ENCODE data around the gene ANTXR1.

ANTXR1 gene

DNA sequence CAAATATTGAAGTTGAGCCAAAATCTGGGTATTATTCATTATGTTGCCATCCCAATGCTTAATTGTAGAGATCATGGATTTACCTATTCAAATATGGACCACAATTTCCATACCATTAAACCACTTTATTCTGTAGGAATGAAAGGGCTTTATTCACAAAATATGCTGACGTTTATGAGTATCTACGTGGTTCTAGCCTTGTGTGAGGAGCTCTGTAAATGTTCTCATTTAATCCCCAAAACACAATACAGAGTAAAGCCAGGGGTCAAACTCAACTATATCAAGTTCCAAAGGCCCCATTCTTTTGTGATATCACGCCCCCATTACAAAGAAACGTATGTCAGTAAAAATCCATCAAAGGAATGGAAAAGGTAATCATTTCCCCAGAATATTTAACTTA, 61.9 kb downstream of the ANTXR1 start:
- no peak for DNase-seq (ENCODE audit: low spot score)

DNA sequence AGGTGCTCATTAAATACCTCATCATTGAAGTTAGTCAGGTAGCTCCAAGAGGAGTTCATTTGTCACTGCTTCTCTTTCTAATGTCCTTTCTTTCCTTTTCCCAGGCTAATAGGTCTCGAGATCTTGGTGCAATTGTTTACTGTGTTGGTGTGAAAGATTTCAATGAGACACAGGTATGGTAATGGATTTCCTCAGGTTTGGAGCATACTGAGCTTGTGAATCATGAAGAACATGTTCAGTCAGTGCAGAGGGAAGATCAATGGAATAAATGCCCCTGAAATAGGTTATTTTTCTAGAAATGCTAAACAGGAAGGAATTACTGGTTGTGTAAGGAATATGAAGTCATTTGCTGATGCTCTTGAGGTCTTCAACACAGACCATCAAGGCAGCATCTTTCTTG, 62.5 kb downstream of the ANTXR1 start:
- no peak for DNase-seq (ENCODE audit: low spot score)

DNA sequence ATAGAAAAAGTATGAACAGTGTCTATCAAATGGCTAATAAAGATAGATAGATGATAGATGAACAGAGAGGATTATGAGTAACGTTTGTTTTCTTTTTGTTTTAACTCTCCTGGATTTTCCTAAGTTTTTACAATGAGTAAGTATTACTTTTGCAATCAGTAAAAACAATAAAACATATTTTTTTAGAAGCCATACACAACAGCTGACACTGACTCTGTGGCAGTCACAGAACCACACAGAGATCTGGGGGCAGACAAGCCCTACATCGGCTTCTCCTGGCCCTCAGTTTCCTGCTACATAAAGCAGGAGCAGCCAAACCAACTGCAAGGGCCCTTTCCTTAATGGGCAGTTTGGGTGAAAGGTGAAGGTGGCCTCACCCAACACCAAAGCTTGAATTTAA, 63.6 kb downstream of the ANTXR1 start:
- DNase-seq (ENCODE audit: low spot score), result no peak

DNA sequence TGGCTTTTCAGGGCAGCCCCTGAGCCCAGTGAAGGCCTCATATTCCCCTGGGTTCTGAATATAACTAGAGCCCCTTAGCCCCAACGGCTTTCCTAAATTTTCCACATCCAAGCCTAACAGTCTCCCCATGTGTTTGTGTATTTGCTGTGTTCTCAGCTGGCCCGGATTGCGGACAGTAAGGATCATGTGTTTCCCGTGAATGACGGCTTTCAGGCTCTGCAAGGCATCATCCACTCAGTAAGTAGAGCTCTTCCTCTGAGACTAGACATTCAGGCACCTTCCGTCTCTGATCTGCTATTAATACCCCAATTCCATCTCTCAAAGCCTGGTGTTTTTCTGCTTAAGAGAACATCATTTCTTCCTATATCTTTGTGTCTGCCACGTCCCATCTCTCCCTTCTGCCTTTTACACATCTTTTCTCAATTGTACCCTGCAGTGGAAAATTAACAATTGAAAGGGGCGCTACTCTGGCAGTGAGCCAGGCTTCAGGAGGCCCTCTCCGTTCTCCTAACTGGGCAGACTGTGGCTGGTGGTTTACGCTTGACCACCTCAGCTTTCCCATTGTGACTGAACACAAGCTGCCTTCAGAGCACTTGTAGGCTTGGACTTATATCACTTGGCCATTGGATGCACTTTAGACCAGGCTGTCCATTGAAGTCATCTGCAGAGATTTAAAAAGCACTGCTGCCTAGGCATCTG, 64.4 kb downstream of the ANTXR1 start:
- no peak for DNase-seq (ENCODE audit: low spot score)

DNA sequence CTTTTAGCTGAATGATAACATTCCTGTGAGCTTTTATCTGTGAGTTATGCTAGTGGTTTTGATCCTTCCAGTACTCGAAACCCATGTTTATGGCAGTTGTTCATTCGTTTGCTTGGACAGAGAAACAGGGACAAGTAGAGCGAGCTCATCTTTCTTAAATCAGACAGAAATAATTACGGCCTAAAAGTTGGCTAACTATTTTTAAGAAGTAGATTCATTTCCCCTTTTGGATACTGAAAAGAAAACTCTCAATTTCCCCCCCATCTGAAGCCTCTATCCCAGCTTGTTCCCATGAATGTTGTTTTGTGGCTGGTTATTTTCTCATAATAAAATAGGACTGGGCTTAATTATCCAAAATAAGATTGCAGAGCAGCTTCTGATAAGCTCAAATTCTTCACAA, 67.1 kb downstream of the ANTXR1 start:
- no peak for DNase-seq (ENCODE audit: low spot score)

DNA sequence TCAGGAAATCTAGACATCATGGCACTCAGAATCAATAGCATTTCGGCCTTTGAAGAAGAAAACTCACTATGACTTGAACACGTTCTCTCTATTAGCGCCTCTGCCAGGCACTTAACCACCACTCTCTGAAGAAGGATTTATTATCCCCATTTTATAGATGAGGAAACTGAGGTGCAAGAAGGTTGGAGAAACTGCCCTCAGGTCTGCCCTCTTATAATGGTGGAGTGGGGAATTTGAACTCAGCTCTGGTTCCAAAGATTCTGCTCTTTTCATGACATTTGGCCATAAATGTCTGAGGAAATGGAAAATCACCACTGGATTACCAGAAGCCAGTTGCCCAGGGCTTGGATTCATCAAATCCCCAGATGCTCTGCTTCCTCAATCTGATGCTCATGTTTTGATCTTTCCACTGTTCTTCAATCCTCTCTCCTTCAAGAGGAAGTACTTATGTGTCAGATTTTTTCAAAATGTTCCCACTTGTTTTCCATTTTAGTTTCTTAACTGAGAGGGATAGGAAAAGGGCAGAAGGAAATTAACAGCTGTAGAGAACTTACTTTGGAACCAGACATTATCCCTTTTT, 68.1 kb downstream of the ANTXR1 start:
- no peak for DNase-seq (ENCODE audit: low spot score)

DNA sequence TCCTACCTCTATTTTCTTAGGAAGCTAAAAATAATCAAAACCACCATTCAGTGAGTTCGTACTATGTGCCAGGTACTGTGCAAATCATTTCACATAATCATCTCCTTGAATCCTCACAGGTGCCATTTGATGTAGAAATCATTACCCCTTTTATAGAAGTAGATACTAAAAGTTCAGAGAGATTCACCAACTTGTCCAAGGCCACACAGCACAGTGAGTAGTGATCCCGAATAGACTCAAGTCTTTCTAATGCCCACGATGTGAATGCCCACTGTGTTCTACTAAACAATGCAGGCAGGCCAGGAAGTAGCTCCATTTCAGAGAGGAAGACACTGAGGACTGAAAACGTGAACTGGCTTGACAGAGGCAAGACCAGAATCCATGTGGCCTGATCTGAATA, 68.8 kb downstream of the ANTXR1 start:
- no peak for DNase-seq (ENCODE audit: low spot score)

DNA sequence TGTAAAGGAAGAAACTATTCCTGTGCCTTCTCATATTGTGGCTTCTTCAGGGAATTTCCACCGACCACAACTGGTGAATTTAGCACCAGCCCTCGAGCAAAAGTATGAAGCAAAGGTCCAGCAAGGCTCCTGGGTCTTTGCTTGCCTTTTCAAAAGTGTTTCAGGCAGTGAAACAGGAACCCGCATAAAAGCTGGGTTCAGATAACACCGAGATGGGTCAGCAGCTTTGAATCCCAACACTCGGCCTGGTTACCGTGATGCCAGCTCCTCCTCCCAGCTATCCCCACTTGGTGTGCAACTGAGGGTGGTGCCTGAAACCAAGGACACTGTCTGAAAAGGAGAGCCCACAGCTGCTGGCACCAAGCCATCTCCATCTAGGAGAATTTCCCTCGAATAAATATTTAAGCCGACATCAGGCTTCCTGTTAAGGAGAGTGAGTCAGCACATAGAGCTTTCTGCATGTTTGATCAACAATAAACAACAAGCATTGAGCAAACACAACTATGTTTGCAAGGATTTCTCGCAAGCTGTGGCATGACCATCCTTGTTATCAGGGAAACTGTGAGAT, 69.5 kb downstream of the ANTXR1 start:
- DNase-seq (ENCODE audit: low spot score), result no peak

DNA sequence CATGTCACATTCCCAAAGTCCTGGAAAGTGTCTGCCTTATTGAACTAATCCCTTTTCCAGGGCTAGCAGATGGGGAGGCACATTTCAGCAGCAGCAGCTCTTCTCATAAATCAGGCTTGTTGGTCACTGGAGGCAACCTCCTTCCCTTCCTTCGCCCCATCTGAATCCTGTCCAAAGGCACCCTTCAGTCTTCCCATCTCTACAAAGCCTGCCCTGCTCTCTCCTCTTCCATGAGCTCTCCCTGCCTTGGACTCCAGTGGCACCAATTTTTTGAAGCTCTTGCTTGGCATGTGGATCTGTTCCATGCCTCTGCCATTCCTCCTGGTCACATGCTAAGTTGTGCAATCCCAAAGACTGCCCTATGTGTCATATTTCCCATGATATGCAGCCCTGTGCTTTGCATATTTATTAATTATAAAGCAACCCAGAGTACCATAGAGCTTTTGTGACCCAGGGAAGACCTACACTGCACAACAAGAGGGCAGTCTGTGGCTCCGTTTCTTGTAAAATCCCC, 70.3 kb downstream of the ANTXR1 start:
- DNase-seq (ENCODE audit: low spot score), result no peak

DNA sequence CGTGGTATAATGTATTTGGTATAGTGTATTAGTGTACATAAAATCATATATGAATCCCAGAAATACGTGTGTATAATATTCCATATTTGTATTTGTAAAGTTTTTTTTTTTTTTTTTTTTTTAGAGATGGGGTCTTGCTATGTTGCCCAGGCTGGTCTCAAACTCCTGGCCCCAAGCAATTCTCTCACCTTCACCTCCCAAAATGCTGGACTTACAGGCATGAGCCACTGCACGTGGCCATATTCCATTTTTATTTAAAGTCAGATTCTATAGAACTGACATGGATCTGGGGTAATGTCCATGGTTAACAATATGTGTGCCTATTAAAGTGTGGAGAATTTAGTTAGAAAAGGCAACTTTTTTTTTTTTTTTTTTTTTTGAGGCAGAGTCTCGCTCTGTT, 71.5 kb downstream of the ANTXR1 start:
- no peak for DNase-seq (ENCODE audit: low spot score)

DNA sequence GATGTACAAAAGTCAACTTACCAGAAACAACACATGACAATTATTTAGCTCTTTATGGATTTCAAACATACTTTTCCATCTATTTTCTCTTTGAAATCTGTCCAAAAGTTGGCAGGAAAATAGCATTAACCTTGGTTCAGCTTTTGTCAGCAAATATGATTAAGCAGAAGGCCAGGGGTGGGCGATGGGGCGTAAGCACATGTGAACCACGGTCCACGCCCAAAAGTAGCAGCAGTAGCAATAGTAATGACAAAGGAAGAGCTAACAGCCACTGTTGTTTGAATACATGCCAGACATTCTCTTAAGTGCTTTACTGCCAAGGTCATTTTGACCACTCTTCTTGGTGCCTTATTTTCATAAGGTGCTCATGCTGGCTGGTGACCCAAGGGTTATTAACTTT, 73.5 kb downstream of the ANTXR1 start:
- DNase-seq (ENCODE audit: low spot score), result no peak

DNA sequence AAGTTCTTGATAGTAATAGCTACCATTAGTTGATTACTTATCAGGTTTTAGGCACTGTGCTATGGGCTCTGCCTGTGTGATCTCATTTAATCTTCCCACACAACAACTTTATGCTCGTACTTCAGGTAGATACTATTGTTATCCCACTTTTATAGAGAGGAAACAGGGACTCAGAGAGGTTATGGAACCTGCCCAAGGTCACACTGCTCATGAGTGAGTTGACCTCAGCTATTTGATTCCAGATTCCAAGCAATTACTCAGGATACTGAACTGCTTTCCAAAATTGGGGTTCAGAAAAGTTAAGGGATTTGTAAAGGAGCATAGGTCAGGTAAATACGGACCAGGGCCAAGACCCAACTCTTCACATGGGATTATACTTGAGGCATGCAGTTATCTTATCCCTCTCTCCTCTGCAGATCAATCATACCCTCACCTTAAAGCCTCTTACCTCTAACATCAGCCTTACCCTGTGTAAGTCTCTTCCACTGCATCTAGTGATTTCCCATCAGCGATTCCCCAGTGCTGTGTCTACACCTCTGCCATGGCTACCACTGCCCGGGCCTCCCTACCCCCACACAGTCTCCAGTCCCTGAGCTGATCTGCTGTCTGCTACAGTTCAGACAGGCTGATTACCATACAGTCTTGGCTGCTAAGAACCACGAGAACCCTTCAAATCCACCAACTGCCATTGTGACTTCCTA, 74.4 kb downstream of the ANTXR1 start:
- DNase-seq (ENCODE audit: low spot score), result no peak

DNA sequence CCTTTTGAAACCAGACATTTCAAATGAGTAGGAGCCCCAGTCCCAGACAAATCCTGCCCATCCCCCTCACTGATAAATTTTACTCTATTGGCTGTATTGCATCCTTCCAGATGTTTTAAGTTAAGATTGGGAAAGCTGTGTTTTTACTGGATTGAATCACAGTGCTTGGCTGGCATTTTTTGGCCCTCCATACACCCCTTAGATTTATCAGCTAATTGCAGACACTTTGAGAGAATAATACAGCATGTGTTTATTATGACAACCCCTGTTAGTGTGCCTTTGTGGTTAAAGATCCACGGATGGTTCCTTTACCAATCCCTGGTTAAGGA, 74.9 kb downstream of the ANTXR1 start:
- no peak for DNase-seq (ENCODE audit: low spot score)

DNA sequence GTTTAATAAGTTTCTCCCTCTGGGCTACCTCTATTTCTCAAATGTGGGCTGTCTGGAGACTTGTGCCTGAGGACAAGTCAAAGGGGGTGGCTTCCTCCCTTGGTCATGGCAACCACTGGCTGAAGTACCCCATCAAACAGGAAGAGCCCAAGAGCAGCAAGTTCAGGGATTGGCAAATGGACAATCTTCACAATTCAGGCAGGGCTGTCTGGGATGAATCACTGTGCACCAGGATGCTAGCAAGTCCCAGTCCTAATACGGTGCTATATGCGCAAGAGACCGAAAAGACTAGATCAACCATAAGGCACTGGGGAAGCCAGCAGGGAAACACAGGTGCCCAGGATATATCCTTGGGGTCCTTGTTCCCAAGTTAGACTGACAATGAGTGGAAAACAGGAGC, 75.5 kb downstream of the ANTXR1 start:
- no peak for DNase-seq (ENCODE audit: low spot score)

DNA sequence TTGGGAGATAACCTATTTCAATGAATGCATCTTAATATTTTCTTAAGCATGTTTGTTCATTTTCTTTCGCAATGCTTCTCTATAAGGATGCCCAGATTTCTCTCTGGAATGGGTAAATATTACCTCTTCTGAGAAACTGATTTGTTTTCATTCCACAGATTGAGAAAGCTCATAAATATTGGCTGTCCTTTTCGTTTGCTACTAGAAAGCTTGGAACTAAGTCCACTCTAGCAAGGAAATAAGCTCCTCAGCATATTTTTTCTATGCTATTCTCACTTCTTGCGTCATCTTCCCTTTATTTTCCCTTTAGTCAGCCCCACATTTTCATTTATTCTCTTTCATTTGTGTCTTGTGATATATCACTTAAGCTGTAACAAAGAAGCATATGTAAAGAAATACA, 76.3 kb downstream of the ANTXR1 start:
- DNase-seq (ENCODE audit: low spot score), result no peak

DNA sequence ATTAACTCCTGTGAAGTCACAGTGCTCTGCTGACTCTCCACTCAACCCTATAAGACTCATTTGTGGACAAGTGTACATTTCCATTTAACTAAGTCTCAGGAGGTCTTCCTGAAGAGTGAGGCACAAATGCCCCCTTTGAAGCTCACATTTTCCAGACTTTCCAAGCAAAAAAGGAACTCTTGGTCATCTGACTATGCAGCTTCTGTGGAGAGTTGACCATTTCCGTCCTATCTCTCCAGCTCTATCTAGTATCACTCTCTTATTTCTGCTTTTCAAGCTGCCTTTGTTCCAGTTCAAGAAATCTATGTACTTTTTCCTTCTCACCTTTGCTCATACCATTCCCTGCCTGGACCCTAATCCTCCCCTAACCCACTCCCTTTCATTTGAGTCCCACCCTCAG, 77.0 kb downstream of the ANTXR1 start:
- no peak for DNase-seq (ENCODE audit: low spot score)

DNA sequence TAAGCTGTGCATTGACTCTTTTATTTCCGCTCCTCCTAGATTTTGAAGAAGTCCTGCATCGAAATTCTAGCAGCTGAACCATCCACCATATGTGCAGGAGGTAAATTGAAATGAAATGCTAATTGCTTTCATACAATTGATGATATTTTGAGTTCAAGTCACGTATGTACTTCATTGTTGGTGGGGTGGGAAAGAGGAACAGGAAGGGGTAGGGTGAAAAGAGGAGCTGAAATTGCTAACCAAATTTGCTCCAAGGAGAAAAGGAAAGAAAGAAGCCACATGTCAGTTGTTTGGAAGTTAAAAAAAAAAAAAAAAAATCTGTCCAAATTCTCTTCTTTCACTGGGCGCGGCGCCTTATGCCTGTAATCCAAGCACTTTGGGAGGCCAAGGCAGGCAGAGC, 77.8 kb downstream of the ANTXR1 start:
- DNase-seq (ENCODE audit: low spot score), result no peak

DNA sequence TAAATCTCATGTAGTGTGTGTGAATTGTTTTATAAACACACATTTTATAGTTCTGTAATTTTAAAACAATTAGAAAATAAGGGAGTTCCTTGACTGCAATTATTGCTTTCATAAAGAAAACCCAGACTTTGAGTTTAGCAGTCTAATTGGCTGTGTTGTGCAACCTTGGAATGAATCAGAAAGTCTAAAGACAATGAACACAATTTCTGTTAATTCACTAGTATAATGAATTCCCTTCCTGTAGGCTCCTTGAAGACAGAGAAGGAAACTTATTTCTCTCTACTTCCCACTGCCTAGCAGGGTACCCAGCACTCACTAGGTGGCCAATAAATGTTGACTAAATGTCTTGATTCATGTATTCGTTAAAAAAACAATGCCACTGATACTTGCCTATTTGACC, 79.9 kb downstream of the ANTXR1 start:
- DNase-seq (ENCODE audit: low spot score), result no peak

DNA sequence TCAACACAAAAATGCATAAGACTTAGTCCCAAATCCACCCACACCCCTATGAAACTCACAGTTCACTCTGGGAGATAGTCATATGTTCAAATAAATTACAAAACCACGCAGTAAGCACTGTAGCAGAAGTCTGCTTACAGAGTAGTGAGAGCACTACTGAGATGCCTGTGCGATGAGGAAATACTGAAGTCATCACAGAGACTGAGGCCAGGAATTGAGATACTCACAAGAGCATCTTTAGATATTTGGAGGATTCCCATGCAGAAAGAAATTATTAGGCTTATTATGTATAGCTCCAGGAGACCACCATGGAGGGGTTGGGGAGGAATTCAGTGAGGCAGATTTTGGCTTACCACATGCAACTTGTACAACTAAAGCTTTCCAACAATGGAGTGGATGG, 82.3 kb downstream of the ANTXR1 start:
- DNase-seq (ENCODE audit: low spot score), result no peak

DNA sequence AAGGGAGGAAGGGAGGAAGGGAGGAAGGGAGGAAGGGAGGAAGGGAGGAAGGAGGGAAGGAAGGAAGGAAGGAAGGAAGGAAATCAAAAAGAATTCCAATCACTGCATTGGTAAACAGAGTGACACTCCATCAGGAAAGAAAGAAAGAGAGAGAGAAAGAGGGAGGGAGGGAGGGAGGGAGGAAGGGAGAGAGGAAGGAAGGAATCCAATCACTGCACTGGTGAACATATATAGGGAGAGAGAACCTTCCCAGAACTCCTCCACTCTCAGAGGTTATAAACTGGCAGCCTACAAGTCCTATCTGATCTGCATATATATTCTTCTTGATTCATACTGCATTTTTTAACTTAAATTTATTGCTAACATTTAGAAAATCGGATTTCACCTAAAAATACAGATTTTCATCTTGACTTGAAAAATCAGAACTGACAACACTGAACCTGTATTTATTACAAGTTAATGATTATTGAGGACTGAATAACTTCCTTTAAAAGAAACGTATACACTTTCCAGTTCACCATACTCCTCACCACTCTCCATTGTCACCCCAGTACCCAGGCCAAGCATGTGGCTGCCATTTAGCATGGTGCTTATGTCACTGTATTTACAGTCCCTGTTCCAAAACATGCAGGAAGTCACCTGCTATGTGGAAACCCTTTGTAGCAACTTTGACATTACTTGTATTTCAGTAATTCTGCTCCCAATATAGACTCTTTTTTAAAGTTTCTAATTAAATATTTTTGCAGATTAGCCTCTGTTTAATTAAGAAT, 83.5 kb downstream of the ANTXR1 start:
- DNase-seq (ENCODE audit: low spot score), result no peak

DNA sequence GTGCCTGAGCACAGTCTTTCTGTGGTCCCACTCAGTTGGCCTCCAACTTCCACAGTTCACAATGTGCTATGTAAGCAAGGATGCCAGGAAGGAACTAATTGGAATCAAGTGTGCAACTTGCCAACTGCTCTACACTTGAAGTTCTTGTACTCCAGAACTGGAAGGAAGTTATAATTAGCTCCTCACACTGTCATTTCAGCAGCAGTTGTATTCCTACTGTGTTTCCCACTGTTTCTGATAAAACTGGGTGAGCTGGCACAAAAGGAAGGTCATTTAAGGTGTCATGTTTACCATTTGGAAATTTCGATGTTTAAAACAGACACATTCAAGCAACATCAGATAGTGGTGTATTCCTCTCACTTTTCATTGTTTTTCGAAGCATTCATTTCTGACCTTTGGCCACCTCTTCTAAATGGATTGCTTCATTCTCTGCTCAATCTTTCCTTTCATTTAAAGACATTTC, 84.2 kb downstream of the ANTXR1 start:
- no peak for DNase-seq (ENCODE audit: low spot score)

DNA sequence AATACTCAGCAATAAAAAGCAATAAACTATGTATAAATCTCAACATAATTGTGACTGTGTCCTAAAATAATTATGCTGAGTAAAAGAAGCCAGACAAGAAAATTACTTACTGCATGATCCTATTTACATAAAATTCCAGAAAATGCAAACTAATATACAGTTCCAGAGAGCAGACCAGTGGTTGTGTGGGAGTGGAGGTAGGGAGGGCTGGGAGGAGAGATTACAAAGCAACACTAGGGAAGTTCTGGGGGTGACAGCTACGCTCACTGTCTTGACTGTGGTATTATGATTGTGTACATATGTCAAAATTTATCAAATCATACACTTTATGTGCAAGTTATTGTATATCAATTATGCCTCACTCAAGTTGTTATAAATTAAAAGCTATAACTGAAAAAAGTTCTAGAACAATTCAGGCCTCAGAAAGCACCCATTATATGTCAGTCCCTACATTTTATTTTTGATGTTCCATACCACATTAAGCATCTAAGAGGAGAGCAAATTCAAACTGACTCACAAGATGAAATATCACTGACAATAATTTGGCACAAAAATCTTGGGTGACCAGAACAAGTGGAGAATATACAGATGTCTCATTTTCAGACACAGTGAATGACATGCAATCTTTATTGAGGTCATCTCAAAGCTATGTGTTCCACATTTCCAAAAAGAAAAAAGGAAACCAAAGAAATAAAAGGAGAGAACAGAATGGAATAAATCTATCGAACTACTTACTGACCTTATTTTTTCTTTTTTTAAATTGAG, 85.1 kb downstream of the ANTXR1 start:
- DNase-seq (ENCODE audit: low spot score), result no peak
